H9 (cell line): ENCODE measurements around the gene CALHM4. TPM values are rescaled to one million over a fixed set of nuclear protein-coding genes. Genes with fewer than 3 reads are reported as not detected.

ENCODE experiments used
- DNase-seq: peaks from one replicate; pipeline ENCODE4 v3.0.0-alpha.2; 2017
- H2AFZ ChIP-seq: one replicate; pipeline ENCODE4 v1.6.1; 2013; ENCODE audit warnings: mild to moderate bottlenecking, low read length, control low read depth, moderate library complexity
- H2AK5ac ChIP-seq: 2 replicates; pipeline ENCODE4 v1.6.1; 2013; ENCODE audit warnings: low read length, control low read depth, mixed read lengths; ENCODE audit not compliant: insufficient read length
- H2BK120ac ChIP-seq: one replicate; pipeline ENCODE4 v1.6.1; 2013; ENCODE audit warnings: low read depth, mild to moderate bottlenecking, low read length, control low read depth, inconsistent platforms; ENCODE audit not compliant: poor library complexity, severe bottlenecking
- H2BK12ac ChIP-seq: 2 replicates; pipeline ENCODE4 v1.6.1; 2013; ENCODE audit warnings: low read length, control low read depth, mixed read lengths, low read depth; ENCODE audit not compliant: insufficient read length
- H2BK15ac ChIP-seq: 2 replicates; pipeline ENCODE4 v1.6.1; 2013; ENCODE audit warnings: low read depth, low read length, control low read depth
- H2BK20ac ChIP-seq: one replicate; pipeline ENCODE4 v1.6.1; 2013; ENCODE audit warnings: low read depth, mild to moderate bottlenecking, low read length, control low read depth, inconsistent platforms; ENCODE audit not compliant: poor library complexity, severe bottlenecking
- H2BK5ac ChIP-seq: 2 replicates; pipeline ENCODE4 v1.6.1; 2013; ENCODE audit warnings: low read length, control low read depth, mixed read lengths; ENCODE audit not compliant: insufficient read length
- H3K14ac ChIP-seq: 2 replicates; pipeline ENCODE4 v1.6.1; 2013; ENCODE audit warnings: low read length, control low read depth; ENCODE audit not compliant: insufficient read depth
- H3K18ac ChIP-seq: 2 replicates; pipeline ENCODE4 v1.6.1; 2013; ENCODE audit warnings: low read depth, mild to moderate bottlenecking, mixed read lengths, low read length, control low read depth; ENCODE audit not compliant: insufficient read length
- H3K23ac ChIP-seq: 2 replicates; pipeline ENCODE4 v1.6.1; 2013; ENCODE audit warnings: low read length, control low read depth, mixed read lengths, low read depth; ENCODE audit not compliant: insufficient read length
- H3K23me2 ChIP-seq: 2 replicates; pipeline ENCODE4 v1.6.1; 2013; ENCODE audit warnings: low read depth, mild to moderate bottlenecking, mixed read lengths, low read length, control low read depth; ENCODE audit not compliant: insufficient read length, poor library complexity, severe bottlenecking
- H3K27ac ChIP-seq: 2 replicates; pipeline ENCODE4 v1.5.1; 2013; ENCODE audit warnings: low read length, control low read depth, mixed read lengths, low read depth; ENCODE audit not compliant: insufficient read length
- H3K27me3 ChIP-seq: 2 replicates; pipeline ENCODE4 v1.6.1; 2013; ENCODE audit warnings: low read length, control low read depth, inconsistent platforms; ENCODE audit not compliant: insufficient read depth
- H3K4ac ChIP-seq: 2 replicates; pipeline ENCODE4 v1.6.1; 2013; ENCODE audit warnings: low read depth, mild to moderate bottlenecking, control low read depth, inconsistent platforms, low read length, moderate library complexity
- H3K4me1 ChIP-seq: 2 replicates; pipeline ENCODE4 v1.6.1; 2013; ENCODE audit warnings: low read length, control low read depth, inconsistent platforms; ENCODE audit not compliant: insufficient read depth
- H3K4me2 ChIP-seq: 2 replicates; pipeline ENCODE4 v1.6.1; 2013; ENCODE audit warnings: low read length, control low read depth, mixed read lengths; ENCODE audit not compliant: insufficient read length, insufficient read depth
- H3K56ac ChIP-seq: 2 replicates; pipeline ENCODE4 v1.6.1; 2013; ENCODE audit warnings: low read depth, mild to moderate bottlenecking, mixed read lengths, low read length, control low read depth; ENCODE audit not compliant: insufficient read length
- H3K79me1 ChIP-seq: 2 replicates; pipeline ENCODE4 v1.6.1; 2013; ENCODE audit warnings: low read depth, mild to moderate bottlenecking, moderate library complexity, low read length, control low read depth, inconsistent platforms; ENCODE audit not compliant: insufficient read depth, poor library complexity, severe bottlenecking
- H3K79me2 ChIP-seq: 2 replicates; pipeline ENCODE4 v1.6.1; 2013; ENCODE audit warnings: low read length, control low read depth, inconsistent platforms; ENCODE audit not compliant: insufficient read depth
- H3K9ac ChIP-seq: 2 replicates; pipeline ENCODE4 v1.6.1; 2013; ENCODE audit warnings: low read length, control low read depth, mixed read lengths; ENCODE audit not compliant: insufficient read length; ENCODE audit errors: extremely low read depth
- H3K9me3 ChIP-seq: one replicate; pipeline ENCODE4 v1.6.1; 2013; ENCODE audit warnings: low read depth, low read length, inconsistent platforms; ENCODE audit not compliant: control insufficient read depth
- H3T11ph ChIP-seq: one replicate; pipeline ENCODE4 v1.6.1; 2013; ENCODE audit warnings: mild to moderate bottlenecking, low read length, control low read depth, inconsistent platforms
- H4K20me1 ChIP-seq: one replicate; pipeline ENCODE4 v1.6.1; 2013; ENCODE audit not compliant: control insufficient read depth, insufficient read length, insufficient read depth
- H4K5ac ChIP-seq: 2 replicates; pipeline ENCODE4 v1.6.1; 2013; ENCODE audit warnings: low read depth, mild to moderate bottlenecking, mixed read lengths, low read length, control low read depth; ENCODE audit not compliant: insufficient read length
- H4K8ac ChIP-seq: replicated peaks from 2 replicates; pipeline ENCODE4 v1.6.1; 2013; ENCODE audit warnings: low read length, control low read depth, mixed read lengths, low read depth; ENCODE audit not compliant: insufficient read length
- H4K91ac ChIP-seq: 2 replicates; pipeline ENCODE4 v1.6.1; 2013; ENCODE audit warnings: low read depth, mild to moderate bottlenecking, moderate library complexity, mixed read lengths, low read length, control low read depth; ENCODE audit not compliant: insufficient read length
- H3K27ac Mint-ChIP-seq, 3 experiments: 2 replicates in 2 of 3; 3 replicates in 1 of 3; pipeline ENCODE4 v1.8.0; 2020 to 2021; ENCODE audit warnings: mixed read lengths in 3 of 3, mild to moderate bottlenecking in 1 of 3, moderate library complexity in 1 of 3
- H3K27me3 Mint-ChIP-seq: 2 replicates; pipeline ENCODE4 v1.8.0; 2021; ENCODE audit warnings: low read depth, mild to moderate bottlenecking, moderate library complexity, mixed read lengths
- H3K36me3 Mint-ChIP-seq, 3 experiments: 2 replicates in 2 of 3; 3 replicates in 1 of 3; pipeline ENCODE4 v1.8.0; 2020 to 2021; ENCODE audit warnings: low read depth in 3 of 3, mixed read lengths in 3 of 3; ENCODE audit not compliant: insufficient read depth in 1 of 3
- H3K4me1 Mint-ChIP-seq, 2 experiments: 2 replicates each; pipeline ENCODE4 v1.8.0; 2020; ENCODE audit warnings: mixed read lengths in 2 of 2
- H3K4me3 Mint-ChIP-seq, 2 experiments: 2 replicates in 1 of 2; 3 replicates in 1 of 2; pipeline ENCODE4 v1.8.0; 2020 to 2021; ENCODE audit warnings: mild to moderate bottlenecking in 2 of 2, mixed read lengths in 2 of 2, moderate library complexity in 1 of 2
- H3K9me3 Mint-ChIP-seq, 2 experiments: 2 replicates in 1 of 2; 3 replicates in 1 of 2; pipeline ENCODE4 v1.8.0; 2020; ENCODE audit warnings: mild to moderate bottlenecking in 2 of 2, mixed read lengths in 2 of 2, moderate library complexity in 1 of 2
- total RNA-seq: library from RNA; stranded (reverse); gene quantifications from 2 replicates; pipeline ENCODE4 v1.2.1, GENCODE V29; 2021
- TF ChIP-seq, protein P1 (sequence below): fragments of 200-600 bp; sonication (generic); conservative IDR thresholded peaks from 3 replicates; pipeline ENCODE4 v1.8.0; 2021; ENCODE audit warnings: antibody characterized with exemption, mild to moderate bottlenecking

Gene CALHM4
- total RNA-seq, 1 experiment from 2014 or later = not detected

DNA sequence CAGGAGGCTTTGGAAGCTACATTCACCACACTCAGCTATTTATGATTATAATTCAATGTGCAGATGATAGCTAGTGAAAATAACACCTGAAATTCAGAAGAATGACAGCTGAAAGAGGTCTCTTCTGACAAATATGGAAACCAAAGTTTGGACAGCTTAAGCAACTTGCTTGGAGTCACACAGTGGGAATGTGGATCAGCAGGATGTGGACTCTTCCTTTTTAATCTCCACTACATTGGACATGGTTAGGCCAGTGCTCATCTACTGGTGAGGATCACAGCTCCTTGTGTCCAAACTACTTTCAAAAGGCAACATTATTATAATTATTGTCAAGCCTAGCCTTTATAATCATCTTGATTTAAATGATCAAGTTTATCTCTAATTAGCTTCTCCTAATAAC is 18.4 kb upstream of the CALHM4 start:
- DNase-seq = no peak

More for the DNA sequence above, 18.4 kb upstream of the CALHM4 start:
- H3K4ac ChIP-seq = no peak overlapping the region
- Mint-ChIP-seq H3K27ac (no peak overlapping the region), H3K27me3 (no peaks in the 10 kb centered on the region), H3K4me3 (no peak overlapping the region), H3K4me1 (peaks cover 22 to 26% of the 10 kb centered on the region in 2 experiments), H3K9me3 (no peaks in the 10 kb centered on the region), H3K36me3 (no peaks in the 10 kb centered on the region)
- no peak overlapping the region for H4K5ac ChIP-seq
- TF ChIP-seq, protein P1, sequence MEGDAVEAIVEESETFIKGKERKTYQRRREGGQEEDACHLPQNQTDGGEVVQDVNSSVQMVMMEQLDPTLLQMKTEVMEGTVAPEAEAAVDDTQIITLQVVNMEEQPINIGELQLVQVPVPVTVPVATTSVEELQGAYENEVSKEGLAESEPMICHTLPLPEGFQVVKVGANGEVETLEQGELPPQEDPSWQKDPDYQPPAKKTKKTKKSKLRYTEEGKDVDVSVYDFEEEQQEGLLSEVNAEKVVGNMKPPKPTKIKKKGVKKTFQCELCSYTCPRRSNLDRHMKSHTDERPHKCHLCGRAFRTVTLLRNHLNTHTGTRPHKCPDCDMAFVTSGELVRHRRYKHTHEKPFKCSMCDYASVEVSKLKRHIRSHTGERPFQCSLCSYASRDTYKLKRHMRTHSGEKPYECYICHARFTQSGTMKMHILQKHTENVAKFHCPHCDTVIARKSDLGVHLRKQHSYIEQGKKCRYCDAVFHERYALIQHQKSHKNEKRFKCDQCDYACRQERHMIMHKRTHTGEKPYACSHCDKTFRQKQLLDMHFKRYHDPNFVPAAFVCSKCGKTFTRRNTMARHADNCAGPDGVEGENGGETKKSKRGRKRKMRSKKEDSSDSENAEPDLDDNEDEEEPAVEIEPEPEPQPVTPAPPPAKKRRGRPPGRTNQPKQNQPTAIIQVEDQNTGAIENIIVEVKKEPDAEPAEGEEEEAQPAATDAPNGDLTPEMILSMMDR = no peak
- no peak overlapping the region for H2BK5ac ChIP-seq
- no peak overlapping the region for H3K18ac ChIP-seq
- H3K79me1 ChIP-seq = no peaks in the 10 kb centered on the region
- H2BK120ac ChIP-seq = no peak overlapping the region
- H2BK15ac ChIP-seq = no peak overlapping the region
- no peaks in the 10 kb centered on the region for H3K79me2 ChIP-seq
- no peak overlapping the region for H3K56ac ChIP-seq
- no peak overlapping the region for H2BK12ac ChIP-seq
- no peak overlapping the region for H3K27ac ChIP-seq
- H2AK5ac ChIP-seq = no peak overlapping the region
- H3K9me3 ChIP-seq = no peaks in the 10 kb centered on the region
- H4K8ac ChIP-seq = no peak overlapping the region
- no peak overlapping the region for H3K23ac ChIP-seq
- H2BK20ac ChIP-seq = no peak overlapping the region
- no peak overlapping the region for H2AFZ ChIP-seq
- H3K23me2 ChIP-seq = no peaks in the 10 kb centered on the region
- H3K14ac ChIP-seq = no peak overlapping the region
- no peaks in the 10 kb centered on the region for H3K27me3 ChIP-seq
- H3K4me1 ChIP-seq = peaks cover 4% of the 10 kb centered on the region; the same call in 1 of the 2 replicates
- no peaks in the 10 kb centered on the region for H4K20me1 ChIP-seq
- no peak overlapping the region for H3K4me2 ChIP-seq
- no peak overlapping the region for H4K91ac ChIP-seq
- no peak overlapping the region for H3K9ac ChIP-seq
- no peak overlapping the region for H3T11ph ChIP-seq
